Liver (tissue), 9 donors: ENCODE results near the gene NUAK1. TPM values are rescaled to one million over a fixed set of nuclear protein-coding genes. Genes with fewer than 3 reads are reported as not detected.

Experiments used
- DNase-seq: peaks from one replicate; pipeline ENCODE4 v3.0.0-alpha.2; 2017; ENCODE audit warnings: low spot score
- H3K27ac ChIP-seq, 2 donors: one replicate each; pipeline ENCODE4 v1.7.0; 2013; ENCODE audit warnings: inconsistent platforms in 2 of 2, low read length in 2 of 2, control low read depth in 1 of 2, low read depth in 1 of 2, mild to moderate bottlenecking in 1 of 2
- H3K27me3 ChIP-seq, 4 donors: one replicate each; pipeline versions ENCODE4 v1.6.1 to v1.7.0; 2013; ENCODE audit warnings: low read length in 3 of 4, inconsistent platforms in 1 of 4, mild to moderate bottlenecking in 1 of 4, moderate library complexity in 1 of 4; ENCODE audit not compliant: control insufficient read depth in 4 of 4, insufficient read depth in 4 of 4
- H3K36me3 ChIP-seq, 4 donors: one replicate each; pipeline versions ENCODE4 v1.6.1 to v1.7.0; 2013; ENCODE audit warnings: low read length in 3 of 4, mild to moderate bottlenecking in 3 of 4, low read depth in 1 of 4, moderate library complexity in 1 of 4; ENCODE audit not compliant: control insufficient read depth in 4 of 4, insufficient read depth in 3 of 4
- H3K4me1 ChIP-seq, 4 donors: one replicate each; pipeline versions ENCODE4 v1.6.1 to v1.7.0; 2013; ENCODE audit warnings: low read length in 3 of 4, mild to moderate bottlenecking in 3 of 4, moderate library complexity in 1 of 4; ENCODE audit not compliant: control insufficient read depth in 4 of 4, insufficient read depth in 4 of 4
- H3K4me3 ChIP-seq, 3 donors: one replicate each; pipeline versions ENCODE4 v1.6.1 to v1.7.0; 2013; ENCODE audit warnings: low read length in 3 of 3, control low read depth in 1 of 3, low read depth in 1 of 3, mild to moderate bottlenecking in 1 of 3
- H3K9ac ChIP-seq, 2 donors: one replicate each; pipeline ENCODE4 v1.7.0; 2013; ENCODE audit warnings: low read length in 2 of 2, mild to moderate bottlenecking in 2 of 2, moderate library complexity in 2 of 2, control low read depth in 1 of 2, low read depth in 1 of 2
- H3K9me3 ChIP-seq, 4 donors: one replicate each; pipeline versions ENCODE4 v1.6.1 to v1.7.0; 2013; ENCODE audit warnings: low read length in 3 of 4; ENCODE audit not compliant: control insufficient read depth in 4 of 4
- FOXA2 ChIP-seq: IDR thresholded peaks from 2 replicates; pipeline ENCODE4 v1.6.1; 2016; ENCODE audit warnings: antibody characterized with exemption
- HNF4A ChIP-seq, 2 donors: conservative IDR thresholded peaks; 2 replicates each; pipeline ENCODE4 v1.6.1; 2016; ENCODE audit warnings: antibody characterized with exemption in 2 of 2, mild to moderate bottlenecking in 2 of 2
- HNF4G ChIP-seq: IDR thresholded peaks from 2 replicates; pipeline ENCODE4 v1.6.1; 2016; ENCODE audit warnings: antibody characterized with exemption
- MAX ChIP-seq: IDR thresholded peaks from 2 replicates; pipeline ENCODE4 v1.6.1; 2016; ENCODE audit warnings: antibody characterized with exemption
- NR2F2 ChIP-seq: IDR thresholded peaks from 2 replicates; pipeline ENCODE4 v1.6.1; 2016; ENCODE audit warnings: antibody characterized with exemption
- RAD21 ChIP-seq, 2 donors: IDR thresholded peaks; 2 replicates each; pipeline ENCODE4 v1.6.1; 2016; ENCODE audit warnings: antibody characterized with exemption in 2 of 2, mild to moderate bottlenecking in 2 of 2
- REST ChIP-seq: IDR thresholded peaks from 2 replicates; pipeline ENCODE4 v1.6.1; 2016; ENCODE audit warnings: antibody characterized with exemption, mild to moderate bottlenecking
- RXRA ChIP-seq, 2 donors: IDR thresholded peaks; 2 replicates each; pipeline ENCODE4 v1.6.1; 2017 to 2018; ENCODE audit warnings: antibody characterized with exemption in 2 of 2, mild to moderate bottlenecking in 1 of 2
- SP1 ChIP-seq: IDR thresholded peaks from 2 replicates; pipeline ENCODE4 v1.6.1; 2018; ENCODE audit warnings: antibody characterized with exemption, mild to moderate bottlenecking
- WGBS: extraction: QIAGEN DNeasy Blood & Tissue Kit; methylation state at CpG from one replicate; pipeline ENCODE4 v1.1.7; 2013; 5-methylcytosine and 5-hydroxymethylcytosine counted together
- polyA plus RNA-seq, 2 donors: library from polyadenylated mRNA; stranded (reverse) in 1 of 2; unstranded in 1 of 2; fragments of 200-250 nt in 1 of 2; fragments of >200 nt in 1 of 2; fragmentation: Nextera tagmentation in 1 of 2; extraction: Ambion mirVana in 1 of 2; gene quantifications; one replicate each; pipeline versions ENCODE4 v1.2.1 to v1.2.3, GENCODE V29; 2013 to 2015
- total RNA-seq, 2 donors: library from RNA; depleted of rRNA; stranded (reverse); fragments of >200 nt; gene quantifications; one replicate each; pipeline ENCODE4 v1.2.3, GENCODE V29; 2014
- donor health status: healthy.
- donor health status: healthy.
- donor health status: healthy.
- donor health status: healthy.
- donor health status: healthy.

NUAK1 gene
- total and polyA plus RNA-seq, 4 donors, result 2.5 to 9.3 (median 3.9) TPM

- Histone ChIP-seq H3K27ac (peak overlapping the region in 1 of 2 donors; percentile 28), H3K36me3 (no peaks in the 10 kb centered on the region), H3K4me3 (no peak overlapping the region), H3K9me3 (no peaks in the 10 kb centered on the region), H3K9ac (no peak overlapping the region), H3K27me3 (no peaks in the 10 kb centered on the region), H3K4me1 (peaks cover 1 to 52% (median 36%) of the 10 kb centered on the region in 4 donors)
- TF ChIP-seq SP1, result no peak
- DNase-seq, result no peak
- 76% methylated on average over 7 of the region's 7 CpGs for WGBS
Observed at GRCh38 chr12:106132175-106133135, 6.3 kb downstream of the NUAK1 start.

GRCh38 chr12:106131676-106132075 lies 7.1 kb downstream of the NUAK1 start:
- Histone ChIP-seq H3K4me3 (no peak overlapping the region), H3K4me1 (peaks cover 1 to 47% (median 28%) of the 10 kb centered on the region in 4 donors), H3K27ac (no peak overlapping the region), H3K9ac (no peak overlapping the region), H3K36me3 (no peaks in the 10 kb centered on the region), H3K9me3 (no peaks in the 10 kb centered on the region), H3K27me3 (no peaks in the 10 kb centered on the region)
- 34% methylated on average over 5 of the region's 5 CpGs for WGBS
- DNase-seq, result no peak
- TF ChIP-seq RAD21 (IDR thresholded peaks at IDR 0.05) (peak in 1 of 2 donors; percentile 18), RXRA (IDR thresholded peaks at IDR 0.05) (peak in 1 of 2 donors; percentile 19), MAX (no peak), NR2F2 (no peak), HNF4A (conservative IDR thresholded peaks at IDR 0.05) (peak in 1 of 2 donors; percentile 8), SP1 (peak; percentile 12), FOXA2 (no peak), HNF4G (no peak)

- H3K4me1 ChIP-seq, result peaks cover 1 to 40% (median 20%) of the 10 kb centered on the region in 4 donors
- no peak overlapping the region for H3K9ac ChIP-seq
Observed at GRCh38 chr12:106130474-106131113, 8.2 kb downstream of the NUAK1 start.

More at GRCh38 chr12:106130474-106131113, 8.2 kb downstream of the NUAK1 start:
- no peaks in the 10 kb centered on the region for H3K36me3 ChIP-seq
- no peaks in the 10 kb centered on the region for H3K27me3 ChIP-seq
- TF ChIP-seq REST, result no peak
- TF ChIP-seq FOXA2, result no peak
- H3K4me3 ChIP-seq, result no peak overlapping the region
- H3K9me3 ChIP-seq, result no peaks in the 10 kb centered on the region
- no peak for DNase-seq
- H3K27ac ChIP-seq, result no peak overlapping the region
- 87% methylated on average over 8 of the region's 8 CpGs for WGBS
